ENCODE measurements around the gene WDR64. TPM values are rescaled to one million over a fixed set of nuclear protein-coding genes. Genes with fewer than 3 reads are reported as not detected.

Gene WDR64
- total RNA-seq, 1 donor from 2014 or later = not detected

GRCh38 chr1:241817331-241817792 is 165.3 kb downstream of the WDR64 start:
- Histone ChIP-seq H3K27me3 (ENCODE audit: control insufficient read depth, insufficient read depth, low read length) (no peaks in the 10 kb centered on the region), H3K4me3 (ENCODE audit: low read depth, low read length) (no peak overlapping the region), H3K36me3 (ENCODE audit: control insufficient read depth, insufficient read depth, low read length) (no peaks in the 10 kb centered on the region)
- DNase-seq (ENCODE audit: low read depth) = no peak
- TF ChIP-seq CTCF (IDR thresholded peaks at IDR 0.05; ENCODE audit: insufficient read depth, low read length, poor library complexity, severe bottlenecking) = no peak

- no peak for DNase-seq (ENCODE audit: low read depth)
- TF ChIP-seq CTCF (IDR thresholded peaks at IDR 0.05; ENCODE audit: insufficient read depth, low read length, poor library complexity, severe bottlenecking) = no peak
- no peaks in the 10 kb centered on the region for H3K27me3 ChIP-seq (ENCODE audit: control insufficient read depth, insufficient read depth, low read length)
These were observed 166.0 kb downstream of the WDR64 start for GRCh38 chr1:241817956-241818612.

GRCh38 chr1:241819340-241819866 is 167.3 kb downstream of the WDR64 start:
- no peaks in the 10 kb centered on the region for H3K27me3 ChIP-seq (ENCODE audit: control insufficient read depth, insufficient read depth, low read length)
- TF ChIP-seq CTCF (IDR thresholded peaks at IDR 0.05; ENCODE audit: insufficient read depth, low read length, poor library complexity, severe bottlenecking) = no peak
- DNase-seq (ENCODE audit: low read depth) = no peak
- no peaks in the 10 kb centered on the region for H3K36me3 ChIP-seq (ENCODE audit: control insufficient read depth, insufficient read depth, low read length)
- no peak overlapping the region for H3K4me3 ChIP-seq (ENCODE audit: low read depth, low read length)

More at GRCh38 chr1:241817956-241818612, 166.0 kb downstream of the WDR64 start:
- no peak overlapping the region for H3K4me3 ChIP-seq (ENCODE audit: low read depth, low read length)
- no peaks in the 10 kb centered on the region for H3K36me3 ChIP-seq (ENCODE audit: control insufficient read depth, insufficient read depth, low read length)

- H3K27me3 ChIP-seq (ENCODE audit: control insufficient read depth, insufficient read depth, low read length) = no peaks in the 10 kb centered on the region
- DNase-seq (ENCODE audit: low read depth) = no peak
- no peak for TF ChIP-seq CTCF (IDR thresholded peaks at IDR 0.05; ENCODE audit: insufficient read depth, low read length, poor library complexity, severe bottlenecking)
- no peaks in the 10 kb centered on the region for H3K36me3 ChIP-seq (ENCODE audit: control insufficient read depth, insufficient read depth, low read length)
- no peak overlapping the region for H3K4me3 ChIP-seq (ENCODE audit: low read depth, low read length)
These were observed 169.3 kb downstream of the WDR64 start for GRCh38 chr1:241821363-241821762.

- Histone ChIP-seq H3K36me3 (ENCODE audit: control insufficient read depth, insufficient read depth, low read length) (no peaks in the 10 kb centered on the region), H3K4me3 (ENCODE audit: low read depth, low read length) (no peak overlapping the region), H3K27me3 (ENCODE audit: control insufficient read depth, insufficient read depth, low read length) (no peaks in the 10 kb centered on the region)
- DNase-seq (ENCODE audit: low read depth) = no peak
- no peak for TF ChIP-seq CTCF (IDR thresholded peaks at IDR 0.05; ENCODE audit: insufficient read depth, low read length, poor library complexity, severe bottlenecking)
These were observed 170.8 kb downstream of the WDR64 start for GRCh38 chr1:241822846-241823245.

- DNase-seq (ENCODE audit: low read depth) = no peak
- TF ChIP-seq CTCF (IDR thresholded peaks at IDR 0.05; ENCODE audit: insufficient read depth, low read length, poor library complexity, severe bottlenecking) = no peak
- no peak overlapping the region for H3K4me3 ChIP-seq (ENCODE audit: low read depth, low read length)
- H3K36me3 ChIP-seq (ENCODE audit: control insufficient read depth, insufficient read depth, low read length) = no peaks in the 10 kb centered on the region
- no peaks in the 10 kb centered on the region for H3K27me3 ChIP-seq (ENCODE audit: control insufficient read depth, insufficient read depth, low read length)
These were observed 171.8 kb downstream of the WDR64 start for GRCh38 chr1:241823925-241824324.
